Bronchus fibroblast of lung (primary cell): ENCODE data around the gene C2CD4A. TPM values are rescaled to one million over a fixed set of nuclear protein-coding genes. Genes with fewer than 3 reads are reported as not detected.

Experiments
- total RNA-seq: library from RNA; depleted of rRNA; stranded (reverse); fragments of >200 nt; gene quantifications from 2 replicates; pipeline ENCODE4 v1.2.3, GENCODE V29; 2015

Gene C2CD4A, protein sequence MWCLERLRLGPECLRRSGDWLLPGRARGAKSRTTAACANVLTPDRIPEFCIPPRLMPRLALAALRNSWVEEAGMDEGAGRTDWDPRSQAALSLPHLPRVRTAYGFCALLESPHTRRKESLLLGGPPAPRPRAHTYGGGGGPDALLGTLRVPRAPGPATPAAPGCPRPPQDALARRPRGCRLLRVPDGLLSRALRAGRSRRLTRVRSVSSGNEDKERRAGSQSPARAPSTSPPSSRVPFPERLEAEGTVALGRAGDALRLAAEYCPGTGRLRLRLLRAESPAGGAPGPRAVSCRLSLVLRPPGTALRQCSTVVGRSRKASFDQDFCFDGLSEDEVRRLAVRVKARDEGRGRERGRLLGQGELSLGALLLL
- total RNA-seq: not detected in 2 replicates

DNA sequence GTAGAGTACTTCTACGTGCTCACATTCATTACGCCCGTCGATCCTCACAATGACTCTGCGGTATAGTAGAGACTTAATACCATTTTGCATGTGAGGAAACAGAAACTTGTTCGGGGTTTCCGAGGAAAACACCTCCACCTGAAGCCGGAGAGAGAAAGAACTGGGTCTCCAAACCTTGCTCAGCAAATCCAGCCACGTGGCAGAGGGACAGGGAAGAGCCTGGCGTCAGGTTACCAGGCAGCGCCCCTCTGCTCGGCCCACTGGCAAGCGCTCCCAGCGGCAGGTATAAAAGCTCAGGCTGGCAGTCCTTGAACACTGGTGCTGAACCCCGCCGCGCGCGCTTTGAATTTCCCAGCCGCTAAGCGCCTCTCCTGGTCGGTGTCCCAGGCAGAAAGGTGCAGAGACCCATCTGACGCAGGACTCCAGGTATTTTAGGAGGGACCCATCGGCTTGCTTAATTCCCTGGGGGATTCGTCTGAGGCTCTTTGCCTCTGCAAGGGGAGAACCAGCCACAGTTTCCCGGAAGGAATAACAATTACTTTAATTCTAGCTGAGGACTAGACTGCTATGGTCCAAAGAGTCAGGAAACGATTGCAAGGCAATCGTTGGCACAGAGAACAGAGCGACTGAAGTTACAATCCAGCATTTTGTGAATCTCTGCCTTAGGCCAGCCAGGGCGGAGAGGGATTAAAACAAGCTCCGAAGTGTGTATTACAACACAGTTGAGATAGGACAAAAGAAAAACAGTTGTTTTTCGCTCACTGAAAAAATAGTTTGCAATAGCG, at the start of gene C2CD4A:
C2CD4A (plus strand) TSS at position 315 of the 785 bp plus-strand sequence. CDS start 637 bp downstream, outside the sequence.

DNA sequence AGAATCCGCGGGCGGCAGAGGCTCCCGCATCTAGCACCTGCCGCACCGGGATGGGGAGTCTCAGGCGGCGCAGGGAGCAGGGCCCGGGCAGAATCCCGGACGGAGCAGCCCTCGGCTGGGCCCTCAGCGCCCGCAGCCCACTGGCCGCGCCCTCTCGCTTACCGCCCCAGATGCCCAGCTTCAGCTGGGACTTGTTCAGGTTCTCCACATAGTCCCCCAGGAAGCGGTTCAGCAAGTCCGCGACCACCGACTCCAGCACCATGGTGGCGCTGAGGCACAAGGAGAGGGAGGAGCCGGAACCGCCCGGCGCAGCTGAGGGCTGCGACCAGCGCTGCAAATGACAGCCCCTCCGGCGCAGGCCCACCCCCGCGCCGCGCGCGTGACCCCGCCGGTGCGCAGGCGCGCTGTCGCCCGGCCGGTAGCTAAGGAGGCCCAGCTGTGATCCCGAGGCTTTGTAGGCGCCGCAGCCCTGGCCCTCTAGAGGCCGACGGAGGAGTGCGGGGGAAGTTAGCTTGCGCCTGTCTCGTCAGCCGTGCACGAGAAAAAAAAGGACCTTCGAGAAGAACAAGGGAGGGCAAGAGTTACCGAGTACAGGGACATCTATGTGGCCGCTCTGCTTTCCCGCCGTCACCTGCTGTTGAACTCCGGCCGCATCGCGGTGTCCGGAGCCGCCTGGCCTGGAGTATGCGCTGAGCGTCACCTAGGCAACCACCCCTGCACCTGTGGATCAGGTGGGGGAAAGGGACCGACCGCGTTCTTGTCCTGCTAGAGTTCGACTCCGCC, 6.5 kb upstream of the C2CD4A start, which contains the start of gene VPS13C:
VPS13C (minus strand) TSS at position 335 of the 783 bp plus-strand sequence; CDS start at position 262, 73 bp downstream.

Other genes with a start within 250 kb of the C2CD4A start
- 10.7 and 12.1 TPM in 2 replicates for gene VPS13C, start 6.5 kb upstream of the C2CD4A start, total RNA-seq
- not detected in 2 replicates for gene C2CD4B, start 98.3 kb downstream of the C2CD4A start, total RNA-seq